COLO668 (cell line): ENCODE measurements around the gene XPR1.
"Not testable (repeated sequence)": the region's sequence is repeated elsewhere in the genome, so short reads cannot be mapped to it uniquely, and the experiment has no call there.

ENCODE experiments used
- DNase-seq: peaks from one replicate; lab custom pipeline; 2025; ENCODE audit not compliant: unreplicated experiment; lab: John Stamatoyannopoulos, UW

XPR1 gene

DNA sequence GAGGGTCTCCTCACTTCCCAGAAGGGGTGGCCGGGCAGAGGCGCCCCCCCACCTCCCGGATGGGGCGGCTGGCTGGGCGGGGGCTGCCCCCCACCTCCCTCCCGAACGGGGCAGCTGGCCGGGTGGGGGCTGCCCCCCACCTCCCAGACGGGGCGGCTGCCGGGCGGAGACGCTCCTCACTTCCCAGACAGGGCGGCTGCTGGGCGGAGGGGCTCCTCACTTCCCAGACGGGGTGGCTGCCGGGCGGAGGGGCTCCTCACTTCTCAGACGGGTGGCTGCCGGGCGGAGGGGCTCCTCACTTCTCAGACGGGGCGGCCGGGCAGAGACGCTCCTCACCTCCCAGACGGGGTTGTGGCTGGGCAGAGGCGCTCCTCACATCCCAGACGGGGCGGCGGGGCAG, 78.9 kb downstream of the XPR1 start:
- DNase-seq: not testable (repeated sequence)

DNA sequence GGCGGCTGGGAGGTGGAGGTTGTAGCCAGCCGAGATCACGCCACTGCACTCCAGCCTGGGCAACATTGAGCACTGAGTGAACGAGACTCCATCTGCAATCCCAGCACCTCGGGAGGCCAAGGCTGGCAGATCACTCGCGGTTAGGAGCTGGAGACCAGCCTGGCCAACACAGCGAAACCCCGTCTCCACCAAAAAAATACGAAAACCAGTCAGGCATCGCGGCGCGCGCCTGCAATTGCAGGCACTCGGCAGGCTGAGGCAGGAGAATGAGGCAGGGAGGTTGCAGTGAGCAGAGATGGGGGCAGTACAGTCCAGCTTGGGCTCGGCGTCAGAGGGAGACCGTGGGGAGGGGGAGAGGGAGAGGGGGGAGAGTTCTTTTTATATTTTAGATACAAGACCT, 79.4 kb downstream of the XPR1 start:
- DNase-seq: not testable (repeated sequence)

DNA sequence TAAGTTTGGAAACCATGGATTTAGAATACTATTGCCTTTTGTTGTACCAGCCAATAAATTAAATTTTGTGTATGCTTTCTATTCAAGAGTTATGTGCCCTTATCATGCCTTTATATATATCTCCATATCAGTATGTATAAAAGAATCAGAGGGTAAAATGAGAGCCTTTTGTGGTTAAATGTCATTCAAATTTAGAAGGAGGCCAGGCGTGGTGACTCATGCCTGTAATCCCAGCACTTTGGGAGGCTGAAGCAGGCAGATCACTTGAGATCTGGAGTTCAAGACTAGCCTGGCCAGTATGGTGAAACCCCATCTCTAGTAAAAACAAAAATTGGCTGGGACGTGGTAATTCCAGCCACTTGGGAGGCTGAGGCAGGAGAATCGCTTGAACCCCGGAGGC, 88.9 kb downstream of the XPR1 start:
- DNase-seq: no peak

DNA sequence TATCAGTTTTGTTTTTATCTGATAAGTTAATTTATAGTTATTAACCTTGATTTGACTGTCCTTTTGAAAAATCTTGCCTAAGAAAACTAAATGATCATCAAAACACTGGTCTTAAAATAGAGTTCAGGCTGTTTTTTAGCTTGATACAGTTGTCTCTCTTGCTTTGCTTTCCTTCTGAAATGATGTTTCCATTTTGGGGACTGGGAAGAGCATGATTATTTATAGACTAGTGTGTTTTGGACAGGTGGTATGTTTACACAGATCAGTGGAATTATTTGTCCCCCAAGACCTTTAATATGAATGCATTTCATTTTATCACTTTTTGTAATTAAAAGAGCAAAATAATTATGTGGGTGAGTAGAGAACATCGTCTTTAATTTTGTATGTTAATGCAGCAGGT, 90.8 kb downstream of the XPR1 start:
- DNase-seq: no peak

DNA sequence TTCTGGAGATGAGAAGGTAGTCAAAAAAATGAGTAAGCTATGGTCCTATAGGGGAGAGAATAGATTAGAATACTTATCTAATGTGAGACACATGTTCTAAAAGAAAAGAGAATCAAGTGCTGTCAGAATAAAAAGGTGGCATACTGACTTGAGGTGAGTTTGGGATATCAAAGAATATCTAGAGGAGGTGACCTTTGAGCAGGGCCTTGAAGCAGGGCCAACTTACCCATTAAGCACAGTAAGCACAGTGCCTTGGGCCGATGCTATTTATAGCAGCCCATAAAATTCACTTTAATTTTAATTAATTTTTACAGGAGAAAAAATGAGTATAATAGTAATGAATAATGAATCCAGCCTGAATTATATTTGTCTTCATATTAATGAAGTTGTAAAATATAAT, 92.2 kb downstream of the XPR1 start:
- no peak for DNase-seq

- not testable (repeated sequence) for DNase-seq
Observed at GRCh38 chr1:180726024-180726423, 94.2 kb downstream of the XPR1 start.

DNA sequence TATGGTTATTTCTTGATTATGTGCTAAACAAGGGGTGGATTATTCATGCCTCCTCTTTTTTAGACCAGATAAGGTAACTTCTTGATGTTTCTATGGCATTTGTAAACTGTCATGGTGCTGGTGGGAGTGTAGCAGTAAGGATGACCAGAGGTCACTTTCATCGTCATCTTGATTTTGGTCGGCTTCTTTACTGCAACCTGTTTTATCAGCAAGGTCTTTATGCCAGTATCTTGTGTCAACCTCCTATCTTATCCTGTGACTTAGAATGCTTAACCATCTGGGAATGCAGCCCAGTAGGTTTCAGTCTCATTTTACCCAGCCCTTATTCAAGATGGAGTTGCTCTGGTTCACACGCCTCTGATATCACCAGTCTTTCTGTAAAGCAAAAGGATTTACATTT, 95.9 kb downstream of the XPR1 start:
- DNase-seq: not testable (repeated sequence)

- DNase-seq: no peak
Observed at GRCh38 chr1:180728472-180729106, 96.8 kb downstream of the XPR1 start.

DNA sequence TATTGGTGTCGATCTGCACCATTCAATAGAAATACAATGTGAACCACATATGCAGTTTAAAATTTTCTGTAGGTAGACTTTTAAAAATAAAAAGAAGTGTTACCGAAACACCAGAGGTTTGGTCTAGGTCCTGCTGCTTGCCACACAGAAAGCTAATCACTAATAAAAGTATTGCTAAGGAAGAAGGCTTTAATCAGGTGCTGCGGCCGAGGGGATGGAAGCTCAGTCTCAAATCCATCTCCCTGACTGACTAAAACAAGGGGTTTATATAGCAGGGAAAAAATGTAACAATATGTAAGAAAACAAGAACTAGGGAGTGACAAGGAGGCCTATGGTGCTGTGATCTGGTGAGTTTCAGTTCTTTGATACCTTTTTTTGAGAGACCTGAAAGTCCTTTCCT, 99.3 kb downstream of the XPR1 start:
- DNase-seq: no peak

- no peak for DNase-seq
Observed at GRCh38 chr1:180732866-180733265, 101.0 kb downstream of the XPR1 start.

- no peak for DNase-seq
Observed at GRCh38 chr1:180734366-180734765, 102.5 kb downstream of the XPR1 start.

DNA sequence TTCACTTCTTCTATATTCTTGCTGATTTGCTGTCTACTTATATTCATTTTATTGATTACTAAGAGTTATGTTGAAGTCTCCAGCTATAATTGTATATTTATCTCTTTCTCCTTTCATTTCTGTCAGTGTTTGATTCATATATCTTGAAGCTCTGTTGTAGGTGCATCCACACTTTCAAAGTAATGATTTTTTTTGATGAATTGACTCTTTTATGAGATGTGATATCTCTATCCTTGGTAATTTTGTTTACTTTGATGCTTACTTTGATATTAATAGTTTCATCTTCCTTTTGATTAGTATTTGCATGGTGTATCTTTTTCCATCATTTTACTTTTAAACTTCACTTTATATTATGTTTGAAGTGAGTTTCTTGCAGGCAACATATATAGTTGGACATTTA, 110.8 kb downstream of the XPR1 start:
- DNase-seq: no peak

DNA sequence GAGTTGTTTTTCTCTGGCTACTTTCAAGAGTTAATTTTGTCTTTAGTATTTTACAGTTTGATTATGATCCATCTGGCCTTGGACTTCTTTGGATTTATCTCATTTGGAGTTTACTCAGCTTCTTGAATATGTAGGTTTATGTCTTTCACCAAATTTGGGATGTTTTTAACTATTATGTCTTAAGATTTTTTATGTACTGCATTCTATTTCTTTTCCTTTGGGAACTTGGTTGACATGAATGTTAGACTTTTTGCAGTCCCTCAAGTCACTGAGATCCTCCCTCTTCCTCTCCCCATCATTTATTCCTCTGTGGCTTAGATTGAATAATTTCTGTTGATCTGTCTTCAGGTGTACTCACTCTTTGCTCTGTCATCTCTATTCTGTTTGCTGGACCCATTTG, 112.0 kb downstream of the XPR1 start:
- DNase-seq: no peak

DNA sequence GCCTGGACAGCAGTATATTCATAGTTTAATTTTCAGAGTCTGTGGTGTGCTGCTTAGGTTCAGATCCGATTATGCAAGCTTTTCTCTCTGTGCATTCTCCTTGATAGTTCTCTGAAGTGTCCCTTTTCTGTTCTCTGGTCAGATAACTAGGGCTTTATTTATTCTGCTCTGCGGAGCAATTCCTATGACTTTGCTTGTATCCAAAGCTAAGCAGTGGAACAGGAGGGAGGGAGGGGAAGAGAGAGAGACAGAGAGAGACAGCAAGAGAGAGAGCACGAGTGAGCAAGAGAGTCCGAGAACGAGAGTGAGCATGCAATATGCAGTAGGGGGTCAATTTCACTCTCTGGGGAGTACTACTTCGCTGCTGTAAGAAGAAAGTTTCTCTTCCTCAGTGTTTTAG, 113.3 kb downstream of the XPR1 start:
- no peak for DNase-seq

- no peak for DNase-seq
Observed at GRCh38 chr1:180751921-180752320, 120.1 kb downstream of the XPR1 start.

- DNase-seq: no peak
Observed at GRCh38 chr1:180754453-180754852, 122.6 kb downstream of the XPR1 start.

- DNase-seq: no peak
Observed at GRCh38 chr1:180757657-180758056, 125.8 kb downstream of the XPR1 start.

- DNase-seq: no peak
Observed at GRCh38 chr1:180762796-180763195, 131.0 kb downstream of the XPR1 start.

GRCh38 chr1:180765151-180765550, 133.3 kb downstream of the XPR1 start:
- DNase-seq: no peak

DNA sequence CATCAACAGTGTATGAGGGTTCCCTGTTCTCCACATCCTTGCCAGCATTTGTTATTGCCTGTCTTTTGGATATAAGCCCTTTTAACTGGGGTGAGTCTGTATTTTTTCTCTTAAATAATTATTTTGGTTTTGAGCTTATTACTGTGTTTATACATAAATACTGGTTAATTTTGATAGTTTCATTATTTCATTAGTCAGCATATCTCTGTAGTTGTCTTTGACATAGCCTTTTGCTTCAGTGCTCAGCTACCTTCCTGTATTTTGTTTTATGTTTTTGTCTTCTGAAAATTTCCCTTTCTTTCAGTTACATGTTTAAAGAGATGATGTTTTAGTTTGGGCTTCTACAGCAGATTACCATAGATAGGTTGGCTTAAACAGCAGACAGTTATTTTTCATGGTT, 138.1 kb downstream of the XPR1 start:
- no peak for DNase-seq

DNA sequence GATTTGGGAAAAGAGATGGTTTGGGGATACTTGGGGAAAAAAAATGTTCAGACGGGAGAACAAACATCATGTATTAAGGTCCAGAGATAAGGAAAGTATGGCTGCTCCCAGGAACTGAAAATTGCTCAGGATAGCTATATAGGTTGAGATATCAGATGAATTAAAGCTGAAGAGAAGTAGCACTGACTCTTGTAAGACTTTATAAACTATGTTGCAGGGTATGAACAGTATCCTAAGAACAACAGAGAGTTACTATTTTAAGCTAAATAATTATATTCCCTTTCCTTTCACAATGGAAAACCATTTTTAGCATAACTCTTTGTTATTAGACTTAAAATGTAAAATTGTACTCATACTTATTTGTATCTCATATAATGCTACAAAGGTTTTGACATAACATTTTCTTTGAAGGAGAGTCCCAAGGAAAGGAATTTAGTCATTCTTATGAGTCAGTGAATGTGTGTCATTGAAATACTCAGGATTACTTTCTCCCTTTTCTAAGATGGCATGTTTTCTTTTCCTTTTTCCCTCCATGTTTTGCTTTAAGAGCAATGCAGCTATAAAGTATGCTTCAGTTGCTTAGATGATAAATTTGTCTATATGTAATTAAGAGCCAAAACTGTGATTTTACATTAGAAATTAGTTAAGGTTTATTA, 141.5 kb downstream of the XPR1 start:
- no peak for DNase-seq

- no peak for DNase-seq
Observed at GRCh38 chr1:180775801-180776200, 144.0 kb downstream of the XPR1 start.

DNA sequence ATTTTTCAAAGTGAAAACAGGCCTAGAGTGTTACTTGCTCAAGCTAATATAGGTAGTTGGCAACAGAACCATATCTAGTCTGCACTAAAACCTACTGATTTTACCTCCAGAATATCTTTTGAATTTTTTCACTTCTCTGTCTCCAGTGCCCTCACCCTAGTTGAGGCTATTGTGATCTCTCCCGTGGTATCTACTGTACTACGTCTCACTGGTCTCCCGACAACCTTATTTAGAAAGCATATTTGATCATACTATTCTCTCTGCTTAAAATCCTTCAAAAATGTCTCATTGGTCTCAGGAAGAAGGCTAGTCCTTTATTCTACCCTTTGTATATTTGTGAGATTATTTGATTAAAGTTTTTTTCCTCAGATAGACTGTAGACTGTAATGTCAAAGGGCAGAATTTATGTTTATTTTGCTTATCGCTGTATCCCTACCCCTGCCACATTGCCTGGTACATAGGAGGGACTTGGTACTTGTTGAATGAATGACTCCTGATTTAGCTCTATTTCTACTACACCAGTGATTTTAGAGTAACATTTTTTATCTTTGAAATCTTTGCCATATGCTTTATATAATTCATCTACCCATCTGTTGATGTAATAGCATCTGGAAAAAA, 145.4 kb downstream of the XPR1 start:
- no peak for DNase-seq
